ENCODE measurements around the gene SPATC1L.

- TF ChIP-seq CTCF (IDR thresholded peaks at IDR 0.05; ENCODE audit: low read depth, low read length) (no peak), POLR2A (IDR thresholded peaks at IDR 0.05; ENCODE audit: extremely low read depth, insufficient read length) (no peak), MYC (IDR thresholded peaks at IDR 0.05; ENCODE audit: low read depth, low read length) (no peak), MAX (IDR thresholded peaks at IDR 0.05; ENCODE audit: low read depth, low read length) (no peak)
Measured at GRCh38 chr21:46205766-46206162, 21.5 kb upstream of the SPATC1L start.

Measured in NB4 (cell line).